ENCODE results near the gene FURIN. TPM values are rescaled to one million over a fixed set of nuclear protein-coding genes. Genes with fewer than 3 reads are reported as not detected.

Gene FURIN
- polyA plus RNA-seq, 1 of the 3 experiments (the other 2 are of a cell fraction): 40.8 TPM

DNA sequence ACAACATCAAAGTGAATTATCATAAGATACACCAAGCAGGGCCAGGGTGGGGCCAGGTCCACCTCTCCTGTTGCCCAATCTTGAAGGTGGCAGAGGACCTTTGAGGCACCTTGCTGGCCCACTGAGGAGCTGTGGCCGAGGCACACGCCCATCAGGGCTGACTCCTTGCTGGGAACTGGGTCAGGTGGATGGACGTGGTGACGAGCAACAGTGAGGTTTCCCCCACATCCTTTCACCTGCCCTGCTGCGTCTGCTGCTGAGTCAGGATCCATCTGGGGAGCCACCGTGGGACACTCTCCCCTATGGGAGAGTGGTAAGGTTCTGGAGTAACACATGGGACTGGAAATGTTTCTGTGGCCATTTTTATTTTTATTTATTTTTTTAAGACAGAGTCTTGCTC lies 17.3 kb upstream of the FURIN start:
- Histone ChIP-seq H4K20me1 (ENCODE audit: insufficient read depth) (no peaks in the 10 kb centered on the region), H3K9me3 (no peaks in the 10 kb centered on the region), H3K27me3 (ENCODE audit: insufficient read depth) (no peaks in the 10 kb centered on the region), H3K4me2 (no peak overlapping the region), H3K79me2 (ENCODE audit: insufficient read depth) (no peaks in the 10 kb centered on the region), H3K36me3 (replicated peaks in 1 of 2; ENCODE audit: control insufficient read depth in 1 of 2, insufficient read depth in 2 of 2, low read length in 1 of 2) (no peaks in the 10 kb centered on the region), H3K9ac (no peak overlapping the region), H3F3A (replicated peaks; ENCODE audit: insufficient read depth) (no peaks in the 10 kb centered on the region), H2AFZ (ENCODE audit: low read depth) (no peak overlapping the region), H3K4me3 (ENCODE audit: low read depth in 2 of 2, low read length in 1 of 2) (no peak overlapping the region), H3K27ac (ENCODE audit: low read depth in 2 of 2, low read length in 1 of 2) (no peak overlapping the region), H3K9me2 (no peaks in the 10 kb centered on the region), H3K4me1 (ENCODE audit: control insufficient read depth in 1 of 2, insufficient read depth in 2 of 2, low read depth in 1 of 2, low read length in 1 of 2) (0 out of 4 replicates have a peak, but pooled peaks cover 0 to 4% of the 10 kb centered on the region in 2 experiments)
- ChIA-PET POLR2A (no interaction called here), CTCF (interaction anchor here (1.0 to 1.8 kb wide), 3 partner anchors 9 to 35 kb away, joined by 3 to 4 read pairs (median 4); no protein-coding TSS in a partner anchor)
- DNase-seq: no peak
- TF ChIP-seq RXRA (IDR thresholded peaks at IDR 0.05; ENCODE audit: borderline replicate concordance, low read depth) (no peak), GABPA (IDR thresholded peaks at IDR 0.05; ENCODE audit: low read depth) (no peak), FOXM1 (IDR thresholded peaks at IDR 0.05; ENCODE audit: low read depth) (no peak), YY1 (IDR thresholded peaks at IDR 0.05; ENCODE audit: low read depth) (no peak), RAD21 (IDR thresholded peaks at IDR 0.05; ENCODE audit: low read length) (no peak), FOXJ3 (CRISPR knock-in tag; IDR thresholded peaks at IDR 0.05) (no peak), GATA2 (CRISPR knock-in tag; IDR thresholded peaks at IDR 0.05) (no peak), NRF1 (IDR thresholded peaks at IDR 0.05; ENCODE audit: low read depth, low read length) (no peak)
- TF ChIP-seq, protein P1, sequence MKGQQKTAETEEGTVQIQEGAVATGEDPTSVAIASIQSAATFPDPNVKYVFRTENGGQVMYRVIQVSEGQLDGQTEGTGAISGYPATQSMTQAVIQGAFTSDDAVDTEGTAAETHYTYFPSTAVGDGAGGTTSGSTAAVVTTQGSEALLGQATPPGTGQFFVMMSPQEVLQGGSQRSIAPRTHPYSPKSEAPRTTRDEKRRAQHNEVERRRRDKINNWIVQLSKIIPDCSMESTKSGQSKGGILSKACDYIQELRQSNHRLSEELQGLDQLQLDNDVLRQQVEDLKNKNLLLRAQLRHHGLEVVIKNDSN (IDR thresholded peaks at IDR 0.05; ENCODE audit: borderline replicate concordance, low read depth): no peak
- WGBS (ENCODE audit: low lambda C conversion rate): 69% methylated on average over 2 of the region's 6 CpGs

DNA sequence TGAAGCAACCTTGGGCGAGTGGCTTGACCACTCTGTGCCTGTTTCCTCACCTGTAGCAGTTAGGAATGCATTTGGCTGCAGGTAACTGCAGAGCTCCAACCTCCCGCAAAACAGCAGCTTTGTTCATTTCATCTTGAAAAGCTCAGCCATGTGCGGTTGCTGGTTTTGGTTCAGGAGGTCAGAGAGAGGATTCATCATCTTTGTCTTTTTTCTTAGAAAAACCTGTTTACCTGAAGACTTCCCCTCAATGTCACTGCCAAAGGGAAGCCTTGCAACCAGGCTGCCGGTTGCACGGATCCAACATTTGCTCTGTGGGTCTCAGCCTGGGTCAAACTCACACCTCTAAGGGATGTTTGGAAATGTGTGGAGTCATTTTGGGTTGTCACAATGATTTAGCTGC lies 16.4 kb upstream of the FURIN start:
- POLR2A ChIA-PET: no interaction called here
- no peak overlapping the region for H3K27ac ChIP-seq (ENCODE audit: low read depth in 2 of 2, low read length in 1 of 2)
- TF ChIP-seq TCF12 (IDR thresholded peaks at IDR 0.05) (no peak), EZH2phosphoT487 (IDR thresholded peaks at IDR 0.05; ENCODE audit: borderline replicate concordance, low read depth) (no peak), NRF1 (IDR thresholded peaks at IDR 0.05; ENCODE audit: low read depth, low read length) (no peak), RCOR1 (IDR thresholded peaks at IDR 0.05; ENCODE audit: low read length) (no peak), JUND (IDR thresholded peaks at IDR 0.05) (no peak), GABPA (IDR thresholded peaks at IDR 0.05; ENCODE audit: low read depth) (no peak), MXI1 (IDR thresholded peaks at IDR 0.05; ENCODE audit: low read depth, low read length) (no peak), MEF2A (IDR thresholded peaks at IDR 0.05; ENCODE audit: borderline replicate concordance, low read depth) (no peak), CHD2 (IDR thresholded peaks at IDR 0.05; ENCODE audit: low read length, partially characterized antibody) (no peak), TEAD4 (IDR thresholded peaks at IDR 0.05; ENCODE audit: borderline replicate concordance, insufficient read depth) (no peak), FOXM1 (IDR thresholded peaks at IDR 0.05; ENCODE audit: low read depth) (no peak), RFX5 (IDR thresholded peaks at IDR 0.05; ENCODE audit: low read length) (no peak), RXRA (IDR thresholded peaks at IDR 0.05; ENCODE audit: borderline replicate concordance, low read depth) (no peak), SMC3 (IDR thresholded peaks at IDR 0.05; ENCODE audit: low read depth, low read length) (no peak)
- TF ChIP-seq, protein P2, sequence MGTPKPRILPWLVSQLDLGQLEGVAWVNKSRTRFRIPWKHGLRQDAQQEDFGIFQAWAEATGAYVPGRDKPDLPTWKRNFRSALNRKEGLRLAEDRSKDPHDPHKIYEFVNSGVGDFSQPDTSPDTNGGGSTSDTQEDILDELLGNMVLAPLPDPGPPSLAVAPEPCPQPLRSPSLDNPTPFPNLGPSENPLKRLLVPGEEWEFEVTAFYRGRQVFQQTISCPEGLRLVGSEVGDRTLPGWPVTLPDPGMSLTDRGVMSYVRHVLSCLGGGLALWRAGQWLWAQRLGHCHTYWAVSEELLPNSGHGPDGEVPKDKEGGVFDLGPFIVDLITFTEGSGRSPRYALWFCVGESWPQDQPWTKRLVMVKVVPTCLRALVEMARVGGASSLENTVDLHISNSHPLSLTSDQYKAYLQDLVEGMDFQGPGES (IDR thresholded peaks at IDR 0.05; ENCODE audit: low read depth, low read length): no peak
- TF ChIP-seq, protein P3, sequence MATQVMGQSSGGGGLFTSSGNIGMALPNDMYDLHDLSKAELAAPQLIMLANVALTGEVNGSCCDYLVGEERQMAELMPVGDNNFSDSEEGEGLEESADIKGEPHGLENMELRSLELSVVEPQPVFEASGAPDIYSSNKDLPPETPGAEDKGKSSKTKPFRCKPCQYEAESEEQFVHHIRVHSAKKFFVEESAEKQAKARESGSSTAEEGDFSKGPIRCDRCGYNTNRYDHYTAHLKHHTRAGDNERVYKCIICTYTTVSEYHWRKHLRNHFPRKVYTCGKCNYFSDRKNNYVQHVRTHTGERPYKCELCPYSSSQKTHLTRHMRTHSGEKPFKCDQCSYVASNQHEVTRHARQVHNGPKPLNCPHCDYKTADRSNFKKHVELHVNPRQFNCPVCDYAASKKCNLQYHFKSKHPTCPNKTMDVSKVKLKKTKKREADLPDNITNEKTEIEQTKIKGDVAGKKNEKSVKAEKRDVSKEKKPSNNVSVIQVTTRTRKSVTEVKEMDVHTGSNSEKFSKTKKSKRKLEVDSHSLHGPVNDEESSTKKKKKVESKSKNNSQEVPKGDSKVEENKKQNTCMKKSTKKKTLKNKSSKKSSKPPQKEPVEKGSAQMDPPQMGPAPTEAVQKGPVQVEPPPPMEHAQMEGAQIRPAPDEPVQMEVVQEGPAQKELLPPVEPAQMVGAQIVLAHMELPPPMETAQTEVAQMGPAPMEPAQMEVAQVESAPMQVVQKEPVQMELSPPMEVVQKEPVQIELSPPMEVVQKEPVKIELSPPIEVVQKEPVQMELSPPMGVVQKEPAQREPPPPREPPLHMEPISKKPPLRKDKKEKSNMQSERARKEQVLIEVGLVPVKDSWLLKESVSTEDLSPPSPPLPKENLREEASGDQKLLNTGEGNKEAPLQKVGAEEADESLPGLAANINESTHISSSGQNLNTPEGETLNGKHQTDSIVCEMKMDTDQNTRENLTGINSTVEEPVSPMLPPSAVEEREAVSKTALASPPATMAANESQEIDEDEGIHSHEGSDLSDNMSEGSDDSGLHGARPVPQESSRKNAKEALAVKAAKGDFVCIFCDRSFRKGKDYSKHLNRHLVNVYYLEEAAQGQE (IDR thresholded peaks at IDR 0.05; ENCODE audit: low read depth, low read length): no peak
- TF ChIP-seq, protein P1 (IDR thresholded peaks at IDR 0.05; ENCODE audit: borderline replicate concordance, low read depth): no peak

More for the DNA sequence above, 16.4 kb upstream of the FURIN start:
- no peaks in the 10 kb centered on the region for H3K9me2 ChIP-seq
- no peaks in the 10 kb centered on the region for H3K27me3 ChIP-seq (ENCODE audit: insufficient read depth)
- WGBS (ENCODE audit: low lambda C conversion rate): 86% methylated on average over 5 of the region's 5 CpGs
- H3K9ac ChIP-seq: no peak overlapping the region
- no peaks in the 10 kb centered on the region for H4K20me1 ChIP-seq (ENCODE audit: insufficient read depth)
- 0 out of 4 replicates have a peak, but pooled peaks cover 0 to 4% of the 10 kb centered on the region in 2 experiments for H3K4me1 ChIP-seq (ENCODE audit: control insufficient read depth in 1 of 2, insufficient read depth in 2 of 2, low read depth in 1 of 2, low read length in 1 of 2)
- no peaks in the 10 kb centered on the region for H3K36me3 ChIP-seq (replicated peaks in 1 of 2; ENCODE audit: control insufficient read depth in 1 of 2, insufficient read depth in 2 of 2, low read length in 1 of 2)
- no peak overlapping the region for H3K4me2 ChIP-seq
- no peak overlapping the region for H3K4me3 ChIP-seq (ENCODE audit: low read depth in 2 of 2, low read length in 1 of 2)
- no peaks in the 10 kb centered on the region for H3K79me2 ChIP-seq (ENCODE audit: insufficient read depth)
- H2AFZ ChIP-seq (ENCODE audit: low read depth): no peak overlapping the region
- no peak for DNase-seq
- no peaks in the 10 kb centered on the region for H3F3A ChIP-seq (replicated peaks; ENCODE audit: insufficient read depth)
- H3K9me3 ChIP-seq: no peaks in the 10 kb centered on the region
- CTCF ChIA-PET: interaction anchor here (1.0 to 1.8 kb wide), 2 partner anchors 8 to 34 kb away, joined by 3 to 4 read pairs; no protein-coding TSS in a partner anchor
